Measurements from ENCODE around the gene COMP. TPM values are rescaled to one million over a fixed set of nuclear protein-coding genes. Genes with fewer than 3 reads are reported as not detected.

The COMP gene
- total RNA-seq, 1 experiment from 2014 or later: 0.69 TPM

- no TSS peak for BruUV-seq (replicated peaks)
- no peak for DNase-seq (ENCODE audit: low read depth, low spot score)
- no peaks in the 10 kb centered on the region for H3K4me1 ChIP-seq (ENCODE audit: control insufficient read depth, insufficient read depth, low read length)
- H3K9me3 ChIP-seq (ENCODE audit: control insufficient read depth, insufficient read depth, low read depth, low read length): no peaks in the 10 kb centered on the region
- in situ Hi-C loops (cut with HindIII; ENCODE audit: low pct_unique_long_range_greater_than_20kb, low sequenced_read_pairs): no loop called here
- intact Hi-C loops (cut with micrococcal nuclease; ENCODE audit: unreplicated experiment): no loop called here
- H3K27ac ChIP-seq (ENCODE audit: low read length): no peak overlapping the region
- no peaks in the 10 kb centered on the region for H3K36me3 ChIP-seq (ENCODE audit: control insufficient read depth, insufficient read depth, low read length)
- ChIA-PET CTCF (no interaction called here), POLR2A (no interaction called here)
- no peaks in the 10 kb centered on the region for H3K27me3 ChIP-seq (ENCODE audit: control insufficient read depth, insufficient read depth, low read length)
- ATAC-seq: no peak
- no peak for TF ChIP-seq SIN3A (IDR thresholded peaks at IDR 0.05; ENCODE audit: borderline replicate concordance, insufficient read depth, low read depth, low read length)
- TF ChIP-seq TCF7L2 (IDR thresholded peaks at IDR 0.05; ENCODE audit: low read depth, low read length): no peak
- no peak for TF ChIP-seq CTCF (IDR thresholded peaks at IDR 0.05)
- H3K4me3 ChIP-seq (ENCODE audit: low read depth in 2 of 2, low read length in 2 of 2): no peak overlapping the region
These were observed 12.5 kb upstream of the COMP start for GRCh38 chr19:18803550-18804138.

GRCh38 chr19:18802354-18802753 is 11.2 kb upstream of the COMP start:
- ATAC-seq (no peak), DNase-seq (ENCODE audit: low read depth, low spot score) (no peak)
- BruUV-seq (replicated peaks): no TSS peak
- TF ChIP-seq TCF7L2 (IDR thresholded peaks at IDR 0.05; ENCODE audit: low read depth, low read length): no peak
- no peak for TF ChIP-seq CTCF (IDR thresholded peaks at IDR 0.05)
- no peak for TF ChIP-seq POLR2AphosphoS5 (IDR thresholded peaks at IDR 0.05; ENCODE audit: low read depth, low read length)
- no peak for TF ChIP-seq SIN3A (IDR thresholded peaks at IDR 0.05; ENCODE audit: borderline replicate concordance, insufficient read depth, low read depth, low read length)
- TF ChIP-seq REST (IDR thresholded peaks at IDR 0.05; ENCODE audit: insufficient read depth in 1 of 2, low read depth in 2 of 2, low read length in 1 of 2): no peak
- POLR2A ChIA-PET: no interaction called here
- CTCF ChIA-PET: no interaction called here
- intact Hi-C loops (cut with micrococcal nuclease; ENCODE audit: unreplicated experiment): no loop called here
- Histone ChIP-seq H3K27ac (ENCODE audit: low read length) (no peak overlapping the region), H3K27me3 (ENCODE audit: control insufficient read depth, insufficient read depth, low read length) (no peaks in the 10 kb centered on the region), H3K36me3 (ENCODE audit: control insufficient read depth, insufficient read depth, low read length) (no peaks in the 10 kb centered on the region), H3K4me3 (ENCODE audit: low read depth in 2 of 2, low read length in 2 of 2) (no peak overlapping the region), H3K4me1 (ENCODE audit: control insufficient read depth, insufficient read depth, low read length) (no peaks in the 10 kb centered on the region), H3K9me3 (ENCODE audit: control insufficient read depth, insufficient read depth, low read depth, low read length) (no peaks in the 10 kb centered on the region)
- in situ Hi-C loops (cut with HindIII; ENCODE audit: low pct_unique_long_range_greater_than_20kb, low sequenced_read_pairs): no loop called here
